CD4-positive, alpha-beta T cell treated with Interleukin-10 for 1 hour (primary cell): ENCODE data around the gene BMP8A.
"Not testable (repeated sequence)": the region's sequence is repeated elsewhere in the genome, so short reads cannot be mapped to it uniquely, and the experiment has no call there.

Experiments used
- DNase-seq: peaks from one replicate; pipeline ENCODE4 v3.0.0-alpha.2; 2020

BMP8A gene

GRCh38 chr1:39491146-39491921 lies at the start of gene BMP8A:
Gene BMP8A (plus strand): TSS chr1:39491636. CDS start chr1:39491992, 356 bp downstream.
- peak; percentile 81 for DNase-seq

GRCh38 chr1:39441797-39442196 lies 49.6 kb upstream of the BMP8A start:
- DNase-seq = no peak

- DNase-seq = no peak
Measured at GRCh38 chr1:39445573-39445972, 45.9 kb upstream of the BMP8A start.

GRCh38 chr1:39446986-39447567 lies 44.4 kb upstream of the BMP8A start:
- no peak for DNase-seq

- not testable (repeated sequence) for DNase-seq
Measured at GRCh38 chr1:39450041-39450440, 41.4 kb upstream of the BMP8A start.

GRCh38 chr1:39450956-39451606 lies 40.4 kb upstream of the BMP8A start:
- no peak for DNase-seq

- DNase-seq = no peak
Measured at GRCh38 chr1:39452081-39452480, 39.4 kb upstream of the BMP8A start.

- no peak for DNase-seq
Measured at GRCh38 chr1:39452540-39452939, 38.9 kb upstream of the BMP8A start.

- no peak for DNase-seq
Measured at GRCh38 chr1:39453603-39454002, 37.8 kb upstream of the BMP8A start.

- no peak for DNase-seq
Measured at GRCh38 chr1:39458991-39459390, 32.4 kb upstream of the BMP8A start.

- DNase-seq = no peak
Measured at GRCh38 chr1:39462074-39462473, 29.4 kb upstream of the BMP8A start.

- no peak for DNase-seq
Measured at GRCh38 chr1:39466413-39467107, 24.9 kb upstream of the BMP8A start.

- not testable (repeated sequence) for DNase-seq
Measured at GRCh38 chr1:39467108-39467720, 24.2 kb upstream of the BMP8A start.

GRCh38 chr1:39469150-39469549 lies 22.3 kb upstream of the BMP8A start:
- no peak for DNase-seq

GRCh38 chr1:39470040-39470439 lies 21.4 kb upstream of the BMP8A start:
- DNase-seq = no peak

- DNase-seq = no peak
Measured at GRCh38 chr1:39472826-39473225, 18.6 kb upstream of the BMP8A start.

- no peak for DNase-seq
Measured at GRCh38 chr1:39473324-39473723, 18.1 kb upstream of the BMP8A start.

- no peak for DNase-seq
Measured at GRCh38 chr1:39474810-39475209, 16.6 kb upstream of the BMP8A start.

- DNase-seq = not testable (repeated sequence)
Measured at GRCh38 chr1:39475551-39475950, 15.9 kb upstream of the BMP8A start.

GRCh38 chr1:39478126-39478915 lies 13.1 kb upstream of the BMP8A start:
- DNase-seq = no peak

GRCh38 chr1:39481289-39481688 lies 10.1 kb upstream of the BMP8A start:
- DNase-seq = no peak

GRCh38 chr1:39483276-39483675 lies 8.2 kb upstream of the BMP8A start:
- no peak for DNase-seq
